Inflammatory macrophage treated with lipopolysaccharide for 1 hour (primary cell): ENCODE data around the gene SLC6A7.
"Not testable (repeated sequence)": the region's sequence is repeated elsewhere in the genome, so short reads cannot be mapped to it uniquely, and the experiment has no call there.

Experiments used
- DNase-seq, 2 donors: peaks; one replicate each; pipeline ENCODE4 v3.0.0-alpha.2; 2020 to 2022

Gene SLC6A7

GRCh38 chr5:150245111-150245789 lies 55.4 kb downstream of the SLC6A7 start:
- DNase-seq: peak; percentile 45 to 72

GRCh38 chr5:150245808-150246207 lies 55.9 kb downstream of the SLC6A7 start:
- DNase-seq: no peak

DNA sequence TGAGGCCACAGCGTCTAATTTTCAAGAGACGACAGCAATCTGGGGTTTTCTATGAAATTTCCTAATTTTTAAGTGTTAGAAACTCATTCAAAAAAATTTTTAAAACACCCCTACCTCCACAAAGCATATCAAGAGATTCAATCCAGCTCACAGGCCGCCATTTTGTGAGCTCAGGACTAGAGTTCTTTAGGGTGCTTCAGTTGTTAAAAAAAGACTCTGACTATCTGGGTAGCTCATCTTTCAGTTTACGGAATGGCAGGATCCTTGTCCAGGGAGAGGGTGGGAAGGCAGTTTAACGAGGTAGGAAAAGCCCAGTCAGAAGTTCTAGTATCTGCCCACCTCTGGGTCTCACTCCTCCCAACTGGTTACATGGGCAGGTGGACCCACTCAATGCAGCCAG lies 56.6 kb downstream of the SLC6A7 start:
- DNase-seq: no peak

DNA sequence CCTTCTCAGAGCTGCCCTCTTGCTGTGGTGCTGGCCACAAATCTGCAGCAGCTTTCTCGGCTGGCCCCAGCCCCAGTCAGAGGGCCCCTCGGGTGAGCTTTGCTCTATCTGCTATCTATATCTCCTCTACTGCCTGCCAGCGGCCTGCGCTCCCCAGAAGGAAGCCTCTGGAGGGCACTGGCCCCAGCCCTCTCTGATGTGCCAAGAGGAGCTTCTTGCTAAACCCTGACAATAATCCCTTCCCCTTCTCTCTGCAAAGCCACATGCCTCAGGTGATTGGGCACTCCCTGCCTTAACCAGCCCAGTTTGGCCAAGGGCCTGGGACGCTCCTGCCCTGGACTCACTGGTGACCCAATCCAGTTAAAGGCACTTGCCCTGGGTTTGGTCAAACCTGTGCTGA lies 57.0 kb downstream of the SLC6A7 start:
- no peak for DNase-seq

- DNase-seq: no peak
Observed at GRCh38 chr5:150247726-150248125, 57.9 kb downstream of the SLC6A7 start.

DNA sequence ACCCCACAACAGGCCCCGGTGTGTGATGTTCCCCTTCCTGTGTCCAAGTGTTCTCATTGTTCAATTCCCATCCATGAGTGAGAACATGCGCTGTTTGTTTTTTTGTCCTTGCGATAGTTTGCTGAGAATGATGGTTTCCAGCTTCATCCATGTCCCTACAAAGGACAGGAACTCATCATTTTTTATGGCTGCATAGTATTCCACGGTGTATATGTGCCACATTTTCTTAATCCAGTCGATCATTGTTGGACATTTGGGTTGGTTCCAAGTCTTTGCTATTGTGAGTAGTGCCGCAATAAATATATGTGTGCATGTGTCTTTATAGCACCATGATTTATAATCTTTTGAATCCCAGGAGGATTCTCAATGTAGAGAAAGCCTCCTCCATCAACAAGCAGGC lies 58.6 kb downstream of the SLC6A7 start:
- DNase-seq: not testable (repeated sequence)

- DNase-seq: no peak
Observed at GRCh38 chr5:150248946-150249345, 59.1 kb downstream of the SLC6A7 start.

GRCh38 chr5:150249744-150250143 lies 59.9 kb downstream of the SLC6A7 start:
- DNase-seq: no peak

DNA sequence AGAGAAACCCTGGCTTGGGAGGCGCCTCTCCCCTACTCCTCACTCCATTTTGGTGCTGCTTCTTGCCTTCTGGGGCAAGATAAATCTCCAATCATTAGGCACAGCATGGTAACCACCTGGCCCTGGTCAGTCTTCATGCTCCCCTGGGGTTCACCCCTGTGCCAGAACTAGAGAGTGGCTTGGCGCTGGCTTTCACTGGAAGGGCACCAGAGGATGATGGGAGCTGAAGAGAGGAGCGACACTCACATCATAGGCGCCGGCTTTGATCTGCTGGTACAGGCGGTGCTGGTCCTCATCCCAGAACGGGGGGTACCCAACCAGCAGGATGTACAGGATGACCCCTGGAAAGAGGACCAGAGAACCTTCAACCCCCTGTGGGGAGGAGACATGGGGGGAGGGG lies 61.6 kb downstream of the SLC6A7 start:
- no peak for DNase-seq

GRCh38 chr5:150252489-150252888 lies 62.6 kb downstream of the SLC6A7 start:
- no peak for DNase-seq

- no peak for DNase-seq
Observed at GRCh38 chr5:150253416-150254208, 63.8 kb downstream of the SLC6A7 start.

DNA sequence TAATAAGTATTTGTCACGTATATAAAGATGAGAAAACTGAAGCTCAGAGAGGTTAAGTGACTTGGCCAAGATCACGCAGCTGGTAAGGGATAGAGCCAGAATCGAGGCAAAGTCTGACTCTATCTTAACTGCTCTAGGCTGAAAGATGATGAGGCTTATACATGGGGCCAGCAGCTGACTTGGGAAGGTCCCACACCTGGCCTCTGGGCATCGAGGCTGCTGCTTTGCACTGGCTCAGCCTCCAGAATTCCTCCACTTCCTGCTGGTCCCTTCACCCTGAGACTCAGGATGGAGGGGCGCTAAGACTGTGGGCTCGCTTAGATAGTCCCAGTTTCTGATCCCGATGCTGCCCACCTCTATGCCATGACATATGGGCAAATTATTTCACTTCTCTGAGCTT lies 64.5 kb downstream of the SLC6A7 start:
- no peak for DNase-seq

GRCh38 chr5:150254774-150255173 lies 64.9 kb downstream of the SLC6A7 start:
- no peak for DNase-seq

- no peak for DNase-seq
Observed at GRCh38 chr5:150255659-150256409, 66.0 kb downstream of the SLC6A7 start.

GRCh38 chr5:150256410-150257064 lies 66.7 kb downstream of the SLC6A7 start:
- DNase-seq: no peak

DNA sequence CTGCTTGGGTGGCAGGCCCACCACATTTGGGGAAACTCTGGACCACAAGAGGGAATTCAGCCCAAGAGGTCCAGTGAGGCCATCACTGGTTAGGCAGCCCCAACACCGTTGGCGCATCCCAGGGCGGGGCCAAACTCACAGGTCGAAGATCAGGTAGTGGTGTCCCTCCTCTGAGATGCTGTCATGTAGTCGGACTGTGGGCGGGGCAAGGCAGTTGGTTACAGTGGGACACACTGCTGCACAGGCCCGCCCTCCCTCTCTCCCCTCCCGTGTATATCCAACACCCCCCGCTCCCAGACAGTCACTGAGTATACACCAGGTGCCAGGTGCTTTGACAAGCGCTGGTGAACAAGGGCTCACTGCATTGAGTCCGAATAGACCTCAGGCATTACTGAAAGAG lies 67.6 kb downstream of the SLC6A7 start:
- no peak for DNase-seq

GRCh38 chr5:150258130-150258529 lies 68.3 kb downstream of the SLC6A7 start:
- DNase-seq: no peak
